ENCODE results near the gene KCNMA1. TPM values are rescaled to one million over a fixed set of nuclear protein-coding genes. Genes with fewer than 3 reads are reported as not detected.

Gene KCNMA1
- total and polyA plus RNA-seq, 9 of the 15 experiments (the other 6 are each of a cell fraction or from before 2014, with no cell fraction given) = 0.01 to 0.95 (median 0.15) TPM; not detected in 4

DNA sequence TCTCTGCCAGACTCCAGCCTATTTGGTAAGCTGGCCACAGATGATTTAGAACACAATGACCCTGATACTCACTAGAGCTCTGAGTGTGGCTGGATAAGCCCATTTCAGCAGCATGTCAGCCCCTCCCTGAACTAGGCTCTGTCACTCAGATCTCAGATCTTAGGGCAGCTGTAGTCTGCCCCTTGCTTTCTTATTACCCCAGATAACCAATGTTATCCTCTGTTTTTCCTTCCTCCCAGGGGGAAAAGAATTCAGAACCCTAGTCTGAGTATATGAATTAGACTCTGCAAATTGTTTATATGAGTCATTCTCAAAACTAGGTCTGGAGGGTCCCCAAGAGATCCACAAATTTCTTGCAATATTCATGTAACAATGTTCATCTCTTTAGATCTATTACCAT is 286.2 kb downstream of the KCNMA1 start:
- ChIA-PET POLR2A (no interaction called here), CTCF (ENCODE audit: low intra/inter-chr PET ratio) (no interaction called here)
- Histone ChIP-seq H3K79me2 (ENCODE audit: control insufficient read depth, insufficient read depth, low read length) (no peaks in the 10 kb centered on the region), H3K9me3 (replicated peaks; ENCODE audit: control insufficient read depth, insufficient read depth, low read depth, low read length) (no peaks in the 10 kb centered on the region), H4K20me1 (replicated peaks; ENCODE audit: control insufficient read depth, insufficient read depth, low read length) (no peaks in the 10 kb centered on the region), H3K27me3 (ENCODE audit: control insufficient read depth in 2 of 2, insufficient read depth in 2 of 2, low read length in 2 of 2) (no peaks in the 10 kb centered on the region), H3K9me1 (ENCODE audit: control insufficient read depth, insufficient read depth, low read length) (no peaks in the 10 kb centered on the region), H3K9ac (ENCODE audit: insufficient read depth in 1 of 2, low read depth in 2 of 2, low read length in 2 of 2) (no peak overlapping the region), H2AFZ (ENCODE audit: low read depth, low read length) (no peak overlapping the region), H3K4me2 (ENCODE audit: insufficient read depth, low read length) (no peak overlapping the region), H3K36me3 (ENCODE audit: control insufficient read depth, insufficient read depth, low read length) (no peaks in the 10 kb centered on the region), H3K27ac (ENCODE audit: extremely low read depth, low read depth, low read length) (no peak overlapping the region), H3K4me1 (replicated peaks in 1 of 2; ENCODE audit: control insufficient read depth in 2 of 2, insufficient read depth in 2 of 2, low read length in 2 of 2) (no peaks in the 10 kb centered on the region; a peak in 1 of 5 replicates), H3K4me3 (no peak overlapping the region)
- ATAC-seq (no peak), DNase-seq (ENCODE audit: extremely low read depth in 1 of 4, low spot score in 3 of 4) (no peak), FAIRE-seq (no peak)
- TF ChIP-seq NFIX (CRISPR knock-in tag; IDR thresholded peaks at IDR 0.05; ENCODE audit: low read depth) (no peak), TEAD4 (IDR thresholded peaks at IDR 0.05; ENCODE audit: low read length) (no peak), TEAD4 (CRISPR knock-in tag; IDR thresholded peaks at IDR 0.05; ENCODE audit: borderline replicate concordance) (no peak), ZBED1 (IDR thresholded peaks at IDR 0.05) (no peak), NFIC (IDR thresholded peaks at IDR 0.05) (no peak), ZNF24 (IDR thresholded peaks at IDR 0.05) (no peak), SMARCC2 (IDR thresholded peaks at IDR 0.05; ENCODE audit: low read depth) (no peak), POLR2AphosphoS5 (IDR thresholded peaks at IDR 0.05; ENCODE audit: control insufficient read depth, insufficient read depth, low read depth, low read length) (no peak), CBX1 (IDR thresholded peaks at IDR 0.05; ENCODE audit: low read depth) (no peak), TARDBP (IDR thresholded peaks at IDR 0.05) (no peak), ZNF174 (CRISPR knock-in tag; IDR thresholded peaks at IDR 0.05) (no peak), E2F3 (CRISPR knock-in tag; IDR thresholded peaks at IDR 0.05) (no peak), TEAD1 (CRISPR knock-in tag; IDR thresholded peaks at IDR 0.05) (no peak), SP1 (CRISPR knock-in tag; IDR thresholded peaks at IDR 0.05) (no peak), GATAD2A (IDR thresholded peaks at IDR 0.05) (no peak)
- TF ChIP-seq, protein P1, sequence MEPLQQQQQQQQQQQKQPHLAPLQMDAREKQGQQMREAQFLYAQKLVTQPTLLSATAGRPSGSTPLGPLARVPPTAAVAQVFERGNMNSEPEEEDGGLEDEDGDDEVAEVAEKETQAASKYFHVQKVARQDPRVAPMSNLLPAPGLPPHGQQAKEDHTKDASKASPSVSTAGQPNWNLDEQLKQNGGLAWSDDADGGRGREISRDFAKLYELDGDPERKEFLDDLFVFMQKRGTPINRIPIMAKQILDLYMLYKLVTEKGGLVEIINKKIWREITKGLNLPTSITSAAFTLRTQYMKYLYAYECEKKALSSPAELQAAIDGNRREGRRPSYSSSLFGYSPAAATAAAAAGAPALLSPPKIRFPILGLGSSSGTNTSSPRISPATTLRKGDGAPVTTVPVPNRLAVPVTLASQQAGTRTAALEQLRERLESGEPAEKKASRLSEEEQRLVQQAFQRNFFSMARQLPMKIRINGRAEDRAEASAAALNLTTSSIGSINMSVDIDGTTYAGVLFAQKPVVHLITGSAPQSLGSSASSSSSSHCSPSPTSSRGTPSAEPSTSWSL (CRISPR knock-in tag; IDR thresholded peaks at IDR 0.05; ENCODE audit: borderline replicate concordance) = no peak
- TF ChIP-seq, protein P2, sequence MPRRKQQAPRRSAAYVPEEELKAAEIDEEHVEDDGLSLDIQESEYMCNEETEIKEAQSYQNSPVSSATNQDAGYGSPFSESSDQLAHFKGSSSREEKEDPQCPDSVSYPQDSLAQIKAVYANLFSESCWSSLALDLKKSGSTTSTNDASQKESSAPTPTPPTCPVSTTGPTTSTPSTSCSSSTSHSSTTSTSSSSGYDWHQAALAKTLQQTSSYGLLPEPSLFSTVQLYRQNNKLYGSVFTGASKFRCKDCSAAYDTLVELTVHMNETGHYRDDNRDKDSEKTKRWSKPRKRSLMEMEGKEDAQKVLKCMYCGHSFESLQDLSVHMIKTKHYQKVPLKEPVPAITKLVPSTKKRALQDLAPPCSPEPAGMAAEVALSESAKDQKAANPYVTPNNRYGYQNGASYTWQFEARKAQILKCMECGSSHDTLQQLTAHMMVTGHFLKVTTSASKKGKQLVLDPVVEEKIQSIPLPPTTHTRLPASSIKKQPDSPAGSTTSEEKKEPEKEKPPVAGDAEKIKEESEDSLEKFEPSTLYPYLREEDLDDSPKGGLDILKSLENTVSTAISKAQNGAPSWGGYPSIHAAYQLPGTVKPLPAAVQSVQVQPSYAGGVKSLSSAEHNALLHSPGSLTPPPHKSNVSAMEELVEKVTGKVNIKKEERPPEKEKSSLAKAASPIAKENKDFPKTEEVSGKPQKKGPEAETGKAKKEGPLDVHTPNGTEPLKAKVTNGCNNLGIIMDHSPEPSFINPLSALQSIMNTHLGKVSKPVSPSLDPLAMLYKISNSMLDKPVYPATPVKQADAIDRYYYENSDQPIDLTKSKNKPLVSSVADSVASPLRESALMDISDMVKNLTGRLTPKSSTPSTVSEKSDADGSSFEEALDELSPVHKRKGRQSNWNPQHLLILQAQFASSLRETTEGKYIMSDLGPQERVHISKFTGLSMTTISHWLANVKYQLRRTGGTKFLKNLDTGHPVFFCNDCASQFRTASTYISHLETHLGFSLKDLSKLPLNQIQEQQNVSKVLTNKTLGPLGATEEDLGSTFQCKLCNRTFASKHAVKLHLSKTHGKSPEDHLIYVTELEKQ (CRISPR knock-in tag; IDR thresholded peaks at IDR 0.05) = no peak
- TF ChIP-seq, protein P3, sequence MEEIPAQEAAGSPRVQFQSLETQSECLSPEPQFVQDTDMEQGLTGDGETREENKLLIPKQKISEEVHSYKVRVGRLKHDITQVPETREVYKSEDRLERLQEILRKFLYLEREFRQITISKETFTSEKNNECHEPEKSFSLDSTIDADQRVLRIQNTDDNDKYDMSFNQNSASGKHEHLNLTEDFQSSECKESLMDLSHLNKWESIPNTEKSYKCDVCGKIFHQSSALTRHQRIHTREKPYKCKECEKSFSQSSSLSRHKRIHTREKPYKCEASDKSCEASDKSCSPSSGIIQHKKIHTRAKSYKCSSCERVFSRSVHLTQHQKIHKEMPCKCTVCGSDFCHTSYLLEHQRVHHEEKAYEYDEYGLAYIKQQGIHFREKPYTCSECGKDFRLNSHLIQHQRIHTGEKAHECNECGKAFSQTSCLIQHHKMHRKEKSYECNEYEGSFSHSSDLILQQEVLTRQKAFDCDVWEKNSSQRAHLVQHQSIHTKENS (CRISPR knock-in tag; IDR thresholded peaks at IDR 0.05) = no peak
- TF ChIP-seq, protein P4, sequence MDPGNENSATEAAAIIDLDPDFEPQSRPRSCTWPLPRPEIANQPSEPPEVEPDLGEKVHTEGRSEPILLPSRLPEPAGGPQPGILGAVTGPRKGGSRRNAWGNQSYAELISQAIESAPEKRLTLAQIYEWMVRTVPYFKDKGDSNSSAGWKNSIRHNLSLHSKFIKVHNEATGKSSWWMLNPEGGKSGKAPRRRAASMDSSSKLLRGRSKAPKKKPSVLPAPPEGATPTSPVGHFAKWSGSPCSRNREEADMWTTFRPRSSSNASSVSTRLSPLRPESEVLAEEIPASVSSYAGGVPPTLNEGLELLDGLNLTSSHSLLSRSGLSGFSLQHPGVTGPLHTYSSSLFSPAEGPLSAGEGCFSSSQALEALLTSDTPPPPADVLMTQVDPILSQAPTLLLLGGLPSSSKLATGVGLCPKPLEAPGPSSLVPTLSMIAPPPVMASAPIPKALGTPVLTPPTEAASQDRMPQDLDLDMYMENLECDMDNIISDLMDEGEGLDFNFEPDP (CRISPR knock-in tag; IDR thresholded peaks at IDR 0.05) = no peak
- intact Hi-C loops (cut with micrococcal nuclease) (no loop called here), in situ Hi-C loops (cut with MboI) (no loop called here)
- BruUV-seq (replicated peaks) = no TSS peak
